Measurements from ENCODE around the gene SLC2A6. TPM values are rescaled to one million over a fixed set of nuclear protein-coding genes. Genes with fewer than 3 reads are reported as not detected.

The SLC2A6 gene
- total and polyA plus RNA-seq, 2 of the 8 experiments (the other 6 are each of a cell fraction or from before 2014, with no cell fraction given): 16.6 to 17.8 TPM

- 93% methylated on average over 3 of the region's 3 CpGs; no CpG with 5 or more reads in 1 of the 2 experiments for WGBS, 2 experiments (ENCODE audit: extremely low coverage in 1 of 2, insufficient coverage in 1 of 2, insufficient read length in 1 of 2, insufficient replicate concordance in 2 of 2, low coverage in 1 of 2, low lambda C conversion rate in 2 of 2, missing lambda C conversion rate in 1 of 2)
- POLR2A ChIA-PET (ENCODE audit: partially characterized antibody): interaction anchor here (1.3 to 3.6 kb wide), 2 partner anchors 36 to 75 kb away, joined by 3 to 19 read pairs; partner anchors contain the start of genes MED22 and RPL7A
- H2AFZ ChIP-seq (ENCODE audit: low read length): no peak overlapping the region
Observed at GRCh38 chr9:133423216-133423615, 55.7 kb downstream of the SLC2A6 start.

More at GRCh38 chr9:133423216-133423615, 55.7 kb downstream of the SLC2A6 start:
- Histone ChIP-seq H3K4me1 (replicated peaks in 1 of 4; ENCODE audit: control insufficient read depth in 3 of 4, insufficient read depth in 4 of 4, low read length in 3 of 4) (peaks cover 0 to 14% (median 6%) of the 10 kb centered on the region in 4 experiments; a peak in 5 of 7 replicates), H2AK5ac (ENCODE audit: low read depth, low read length) (no peak overlapping the region), H3K27ac (ENCODE audit: low read depth, low read length) (no peak overlapping the region), H2BK20ac (ENCODE audit: low read length) (no peak overlapping the region), H3K79me2 (ENCODE audit: control insufficient read depth in 1 of 2, insufficient read depth in 2 of 2, low read length in 2 of 2) (no peaks in the 10 kb centered on the region), H4K91ac (replicated peaks; ENCODE audit: insufficient read length, low read length) (no peak overlapping the region), H3K9ac (replicated peaks in 1 of 4; ENCODE audit: extremely low read depth in 1 of 4, low read depth in 3 of 4, low read length in 3 of 4) (no peak overlapping the region), H3K18ac (ENCODE audit: extremely low read depth, low read length) (no peak overlapping the region), H2BK15ac (ENCODE audit: low read length) (no peak overlapping the region), H3K56ac (replicated peaks; ENCODE audit: insufficient read length, low read depth, low read length) (no peak overlapping the region), H3K79me1 (ENCODE audit: low read depth, low read length) (no peaks in the 10 kb centered on the region), H3K4me2 (ENCODE audit: insufficient read depth in 1 of 2, low read depth in 2 of 2, low read length in 2 of 2) (no peak overlapping the region), H3K9me3 (ENCODE audit: insufficient read depth in 2 of 2, low read depth in 1 of 2, low read length in 1 of 2) (no peaks in the 10 kb centered on the region), H3K4ac (replicated peaks; ENCODE audit: insufficient read length, low read depth, low read length) (no peak overlapping the region), H4K20me1 (replicated peaks in 1 of 2; ENCODE audit: control insufficient read depth in 1 of 2, insufficient read depth in 2 of 2, low read length in 2 of 2) (no peaks in the 10 kb centered on the region), H3K36me3 (ENCODE audit: control insufficient read depth in 2 of 4, insufficient read depth in 4 of 4, low read length in 3 of 4) (no peaks in the 10 kb centered on the region), H3K4me3 (ENCODE audit: extremely low read depth in 1 of 4, insufficient read depth in 2 of 4, low read depth in 3 of 4, low read length in 4 of 4) (no peak overlapping the region), H2BK5ac (ENCODE audit: low read depth, low read length) (no peak overlapping the region), H4K8ac (ENCODE audit: extremely low read depth, insufficient read depth, low read length) (no peak overlapping the region), H3K14ac (ENCODE audit: insufficient read length) (no peak overlapping the region), H3K23ac (ENCODE audit: insufficient read length) (no peak overlapping the region), H2BK120ac (replicated peaks; ENCODE audit: low read depth, low read length) (no peak overlapping the region), H3K23me2 (ENCODE audit: low read depth, low read length) (peaks cover 4% of the 10 kb centered on the region), H4K5ac (ENCODE audit: insufficient read length, low read depth, low read length) (no peak overlapping the region), H3K27me3 (replicated peaks in 1 of 4; ENCODE audit: control insufficient read depth in 3 of 4, extremely low read depth in 1 of 4, insufficient read depth in 3 of 4, low read length in 3 of 4) (peaks cover 0 to 8% (median 1%) of the 10 kb centered on the region in 4 experiments; a peak in 3 of 7 replicates), H2BK12ac (ENCODE audit: low read depth, low read length) (no peak overlapping the region)
- CTCF ChIA-PET (ENCODE audit: partially characterized antibody): interaction anchor here (1.1 to 3.7 kb wide), 8 partner anchors 10 to 234 kb away, joined by 3 to 16 read pairs (median 4); no protein-coding TSS in a partner anchor
- TF ChIP-seq RNF2 (IDR thresholded peaks at IDR 0.05; ENCODE audit: borderline replicate concordance, low read depth, low read length, missing control alignments, poor library complexity, severe bottlenecking) (no peak), HDAC2 (IDR thresholded peaks at IDR 0.05; ENCODE audit: borderline replicate concordance in 1 of 2, low read depth in 2 of 2, low read length in 2 of 2) (no peak), EP300 (IDR thresholded peaks at IDR 0.05; ENCODE audit: borderline replicate concordance in 1 of 2, low read depth in 2 of 2, low read length in 2 of 2) (no peak), SP2 (IDR thresholded peaks at IDR 0.05; ENCODE audit: low read length) (no peak), USF2 (IDR thresholded peaks at IDR 0.05; ENCODE audit: low read length) (no peak), SIRT6 (IDR thresholded peaks at IDR 0.05; ENCODE audit: low read length) (no peak), TBP (IDR thresholded peaks at IDR 0.05; ENCODE audit: low read depth, low read length) (no peak)
- no peak for DNase-seq (ENCODE audit: low read depth in 1 of 2, low spot score in 2 of 2)
- FAIRE-seq: no peak
